Astrocyte of the spinal cord (primary cell): Measurements from ENCODE around the gene MYORG.

ENCODE experiments used
- DNase-seq: peaks from one replicate; pipeline ENCODE4 v3.0.0; 2011; ENCODE audit warnings: low read depth, low spot score
- H3K4me3 ChIP-seq: 2 replicates; pipeline ENCODE4 v1.5.1; 2011; ENCODE audit warnings: low read depth, mild to moderate bottlenecking, low read length, moderate library complexity
- CTCF ChIP-seq: IDR thresholded peaks from 2 replicates; pipeline ENCODE4 v1.5.1; 2012; ENCODE audit warnings: low read depth, mild to moderate bottlenecking, low read length, inconsistent platforms
- in situ Hi-C: cut with HindIII; loops from 2 replicates; pipeline ENCODE4 v1.10.0; 2017; ENCODE audit warnings: low sequenced_read_pairs

Gene MYORG

GRCh38 chr9:34328500-34328986 lies 48.2 kb downstream of the MYORG start:
- DNase-seq: peak; percentile 42
- TF ChIP-seq CTCF: no peak
- H3K4me3 ChIP-seq: peak overlapping the region; percentile 82
- in situ Hi-C loops: no loop called here

- DNase-seq: no peak
- no peak overlapping the region for H3K4me3 ChIP-seq
- no peak for TF ChIP-seq CTCF
- in situ Hi-C loops: no loop called here
Measured at GRCh38 chr9:34326690-34327089, 50.0 kb downstream of the MYORG start.

DNA sequence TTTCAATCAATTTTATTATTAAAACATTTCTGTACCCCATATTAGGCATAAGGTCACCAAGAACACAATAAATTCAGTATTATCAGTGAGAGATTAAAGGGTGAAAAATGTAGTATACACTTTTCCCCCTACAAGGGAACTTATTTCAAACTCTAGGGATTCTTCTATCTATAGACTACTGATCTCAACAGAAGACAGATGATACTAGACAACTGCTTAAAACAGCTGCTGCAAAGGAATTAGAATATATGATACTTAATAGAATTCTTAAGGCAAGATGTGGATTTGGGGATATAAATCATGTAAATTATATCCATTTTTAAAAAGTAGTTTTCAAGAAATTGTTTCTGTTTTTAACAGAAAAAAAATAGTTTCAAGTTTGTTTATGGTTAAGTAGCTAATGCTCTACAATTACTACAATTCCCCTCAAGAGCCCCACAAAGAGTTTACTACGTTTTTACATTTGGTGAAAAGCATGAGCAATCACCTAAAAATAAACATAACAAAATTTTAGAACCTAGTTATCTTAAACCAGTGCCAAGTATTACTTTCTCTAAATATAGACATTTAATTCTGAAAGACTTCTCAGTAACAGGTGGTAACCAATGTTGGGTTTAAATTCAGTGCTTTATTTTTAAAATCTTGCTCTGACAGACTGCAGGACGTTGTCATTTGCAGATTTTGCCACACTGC lies 53.7 kb downstream of the MYORG start:
- no peak for DNase-seq
- in situ Hi-C loops: no loop called here
- H3K4me3 ChIP-seq: no peak overlapping the region
- no peak for TF ChIP-seq CTCF

- TF ChIP-seq CTCF: no peak
- DNase-seq: no peak
- in situ Hi-C loops: no loop called here
- H3K4me3 ChIP-seq: no peak overlapping the region
Measured at GRCh38 chr9:34321451-34321850, 55.2 kb downstream of the MYORG start.

DNA sequence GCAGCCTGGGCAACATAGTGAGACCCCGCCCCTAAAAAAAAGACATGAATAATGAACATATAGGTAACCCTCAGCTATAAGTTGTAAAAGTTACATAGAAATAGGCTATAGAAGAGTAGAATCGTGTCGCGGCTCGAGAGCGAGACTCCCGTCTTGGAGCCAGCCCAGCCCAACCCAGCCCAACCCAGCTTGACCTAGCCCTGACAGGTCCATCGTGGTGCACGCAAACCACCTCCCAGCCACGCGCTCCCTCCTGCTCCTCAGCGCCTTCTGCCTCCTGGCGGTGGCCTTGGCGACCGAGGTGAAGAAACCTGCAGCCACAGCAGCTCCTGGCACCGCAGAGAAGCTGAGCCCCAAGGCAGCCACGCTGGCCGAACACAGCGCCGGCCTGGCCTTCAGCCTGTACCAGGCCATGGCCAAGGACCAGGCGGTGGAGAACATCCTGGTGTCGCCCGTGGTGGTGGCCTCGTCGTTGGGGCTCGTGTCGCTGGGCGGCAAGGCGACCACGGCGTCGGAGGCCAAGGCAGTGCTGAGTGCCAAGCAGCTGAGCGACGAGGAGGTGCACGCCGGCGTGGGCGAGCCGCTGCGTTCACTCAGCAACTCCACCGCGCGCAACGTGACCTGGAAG lies 58.4 kb downstream of the MYORG start:
- no peak overlapping the region for H3K4me3 ChIP-seq
- in situ Hi-C loops: no loop called here
- no peak for DNase-seq
- no peak for TF ChIP-seq CTCF

DNA sequence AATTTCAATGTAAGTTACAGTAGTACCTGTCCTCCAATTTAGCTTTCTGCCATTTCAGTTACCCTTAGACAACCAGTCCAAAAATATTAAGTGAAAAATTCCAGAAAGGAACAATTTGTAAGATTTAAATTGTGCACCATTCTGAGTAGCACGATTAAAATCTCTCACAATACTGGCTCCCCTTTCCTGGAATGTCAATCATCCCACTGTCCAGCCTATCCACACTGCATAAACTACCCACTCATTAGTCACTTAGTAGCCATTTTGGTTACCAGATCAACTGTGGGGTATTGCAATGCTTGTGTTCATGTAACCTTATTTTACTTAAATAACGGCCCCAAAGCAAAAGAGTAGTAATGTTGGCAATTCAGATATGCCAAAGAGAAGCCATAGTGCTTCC lies 59.3 kb downstream of the MYORG start:
- TF ChIP-seq CTCF: no peak
- in situ Hi-C loops: no loop called here
- H3K4me3 ChIP-seq: no peak overlapping the region
- DNase-seq: no peak
